ENCODE data around the gene TAS1R1.

The TAS1R1 gene

GRCh38 chr1:6574818-6575217 lies 19.7 kb downstream of the TAS1R1 start:
- no peak for DNase-seq

- DNase-seq: no peak
These were observed 22.9 kb downstream of the TAS1R1 start for GRCh38 chr1:6577831-6578525.

DNA sequence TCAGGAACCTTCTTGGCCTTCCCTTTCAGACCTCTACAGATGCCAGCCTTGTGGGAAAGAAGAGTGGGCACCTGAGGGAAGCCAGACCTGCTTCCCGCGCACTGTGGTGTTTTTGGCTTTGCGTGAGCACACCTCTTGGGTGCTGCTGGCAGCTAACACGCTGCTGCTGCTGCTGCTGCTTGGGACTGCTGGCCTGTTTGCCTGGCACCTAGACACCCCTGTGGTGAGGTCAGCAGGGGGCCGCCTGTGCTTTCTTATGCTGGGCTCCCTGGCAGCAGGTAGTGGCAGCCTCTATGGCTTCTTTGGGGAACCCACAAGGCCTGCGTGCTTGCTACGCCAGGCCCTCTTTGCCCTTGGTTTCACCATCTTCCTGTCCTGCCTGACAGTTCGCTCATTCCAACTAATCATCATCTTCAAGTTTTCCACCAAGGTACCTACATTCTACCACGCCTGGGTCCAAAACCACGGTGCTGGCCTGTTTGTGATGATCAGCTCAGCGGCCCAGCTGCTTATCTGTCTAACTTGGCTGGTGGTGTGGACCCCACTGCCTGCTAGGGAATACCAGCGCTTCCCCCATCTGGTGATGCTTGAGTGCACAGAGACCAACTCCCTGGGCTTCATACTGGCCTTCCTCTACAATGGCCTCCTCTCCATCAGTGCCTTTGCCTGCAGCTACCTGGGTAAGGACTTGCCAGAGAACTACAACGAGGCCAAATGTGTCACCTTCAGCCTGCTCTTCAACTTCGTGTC lies 23.7 kb downstream of the TAS1R1 start:
- no peak for DNase-seq

DNA sequence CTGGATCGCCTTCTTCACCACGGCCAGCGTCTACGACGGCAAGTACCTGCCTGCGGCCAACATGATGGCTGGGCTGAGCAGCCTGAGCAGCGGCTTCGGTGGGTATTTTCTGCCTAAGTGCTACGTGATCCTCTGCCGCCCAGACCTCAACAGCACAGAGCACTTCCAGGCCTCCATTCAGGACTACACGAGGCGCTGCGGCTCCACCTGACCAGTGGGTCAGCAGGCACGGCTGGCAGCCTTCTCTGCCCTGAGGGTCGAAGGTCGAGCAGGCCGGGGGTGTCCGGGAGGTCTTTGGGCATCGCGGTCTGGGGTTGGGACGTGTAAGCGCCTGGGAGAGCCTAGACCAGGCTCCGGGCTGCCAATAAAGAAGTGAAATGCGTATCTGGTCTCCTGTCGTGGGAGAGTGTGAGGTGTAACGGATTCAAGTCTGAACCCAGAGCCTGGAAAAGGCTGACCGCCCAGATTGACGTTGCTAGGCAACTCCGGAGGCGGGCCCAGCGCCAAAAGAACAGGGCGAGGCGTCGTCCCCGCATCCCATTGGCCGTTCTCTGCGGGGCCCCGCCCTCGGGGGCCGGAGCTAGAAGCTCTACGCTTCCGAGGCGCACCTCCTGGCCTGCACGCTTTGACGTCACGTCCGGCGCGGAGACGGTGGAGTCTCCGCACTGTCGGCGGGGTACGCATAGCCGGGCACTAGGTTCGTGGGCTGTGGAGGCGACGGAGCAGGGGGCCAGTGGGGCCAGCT lies 24.4 kb downstream of the TAS1R1 start, which contains the start of gene ZBTB48:
Gene ZBTB48, plus strand, starts transcription at position 621 of the 745 bp plus-strand sequence. CDS start 616 bp downstream, outside the sequence.
- DNase-seq: peak; percentile 92

- no peak for DNase-seq
These were observed 25.0 kb downstream of the TAS1R1 start for GRCh38 chr1:6580119-6580592.

DNA sequence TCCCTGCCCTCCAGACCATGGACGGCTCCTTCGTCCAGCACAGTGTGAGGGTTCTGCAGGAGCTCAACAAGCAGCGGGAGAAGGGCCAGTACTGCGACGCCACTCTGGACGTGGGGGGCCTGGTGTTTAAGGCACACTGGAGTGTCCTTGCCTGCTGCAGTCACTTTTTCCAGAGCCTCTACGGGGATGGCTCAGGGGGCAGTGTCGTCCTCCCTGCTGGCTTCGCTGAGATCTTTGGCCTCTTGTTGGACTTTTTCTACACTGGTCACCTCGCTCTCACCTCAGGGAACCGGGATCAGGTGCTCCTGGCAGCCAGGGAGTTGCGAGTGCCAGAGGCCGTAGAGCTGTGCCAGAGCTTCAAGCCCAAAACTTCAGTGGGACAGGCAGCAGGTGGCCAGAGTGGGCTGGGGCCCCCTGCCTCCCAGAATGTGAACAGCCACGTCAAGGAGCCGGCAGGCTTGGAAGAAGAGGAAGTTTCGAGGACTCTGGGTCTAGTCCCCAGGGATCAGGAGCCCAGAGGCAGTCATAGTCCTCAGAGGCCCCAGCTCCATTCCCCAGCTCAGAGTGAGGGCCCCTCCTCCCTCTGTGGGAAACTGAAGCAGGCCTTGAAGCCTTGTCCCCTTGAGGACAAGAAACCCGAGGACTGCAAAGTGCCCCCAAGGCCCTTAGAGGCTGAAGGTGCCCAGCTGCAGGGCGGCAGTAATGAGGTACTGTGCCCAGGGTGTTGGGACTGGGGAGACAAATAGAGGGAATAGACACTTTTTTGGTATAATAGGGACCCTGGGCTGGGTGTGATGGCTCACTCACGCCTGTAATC lies 25.7 kb downstream of the TAS1R1 start:
- DNase-seq: no peak

GRCh38 chr1:6581561-6582305 lies 26.6 kb downstream of the TAS1R1 start:
- no peak for DNase-seq

DNA sequence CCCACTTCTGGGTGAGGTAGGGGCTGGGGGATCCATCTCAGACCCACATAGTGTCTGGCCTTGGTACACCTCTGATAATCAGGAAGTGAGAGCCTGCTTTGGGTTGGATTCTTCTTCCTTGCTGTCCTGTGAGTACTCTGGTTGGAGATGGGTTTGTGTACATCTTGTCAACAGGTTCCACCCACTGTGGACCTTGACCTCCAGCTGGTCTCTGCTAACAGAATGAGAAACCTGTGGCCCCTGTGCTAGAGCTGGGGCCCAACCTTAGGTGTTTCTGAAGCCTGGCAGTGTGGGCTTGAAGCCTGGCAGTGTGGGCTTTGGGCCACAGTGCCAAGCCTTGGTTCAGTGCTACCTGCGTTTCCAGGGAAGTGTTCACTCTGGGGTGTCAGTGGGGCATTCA lies 27.3 kb downstream of the TAS1R1 start:
- DNase-seq: no peak

DNA sequence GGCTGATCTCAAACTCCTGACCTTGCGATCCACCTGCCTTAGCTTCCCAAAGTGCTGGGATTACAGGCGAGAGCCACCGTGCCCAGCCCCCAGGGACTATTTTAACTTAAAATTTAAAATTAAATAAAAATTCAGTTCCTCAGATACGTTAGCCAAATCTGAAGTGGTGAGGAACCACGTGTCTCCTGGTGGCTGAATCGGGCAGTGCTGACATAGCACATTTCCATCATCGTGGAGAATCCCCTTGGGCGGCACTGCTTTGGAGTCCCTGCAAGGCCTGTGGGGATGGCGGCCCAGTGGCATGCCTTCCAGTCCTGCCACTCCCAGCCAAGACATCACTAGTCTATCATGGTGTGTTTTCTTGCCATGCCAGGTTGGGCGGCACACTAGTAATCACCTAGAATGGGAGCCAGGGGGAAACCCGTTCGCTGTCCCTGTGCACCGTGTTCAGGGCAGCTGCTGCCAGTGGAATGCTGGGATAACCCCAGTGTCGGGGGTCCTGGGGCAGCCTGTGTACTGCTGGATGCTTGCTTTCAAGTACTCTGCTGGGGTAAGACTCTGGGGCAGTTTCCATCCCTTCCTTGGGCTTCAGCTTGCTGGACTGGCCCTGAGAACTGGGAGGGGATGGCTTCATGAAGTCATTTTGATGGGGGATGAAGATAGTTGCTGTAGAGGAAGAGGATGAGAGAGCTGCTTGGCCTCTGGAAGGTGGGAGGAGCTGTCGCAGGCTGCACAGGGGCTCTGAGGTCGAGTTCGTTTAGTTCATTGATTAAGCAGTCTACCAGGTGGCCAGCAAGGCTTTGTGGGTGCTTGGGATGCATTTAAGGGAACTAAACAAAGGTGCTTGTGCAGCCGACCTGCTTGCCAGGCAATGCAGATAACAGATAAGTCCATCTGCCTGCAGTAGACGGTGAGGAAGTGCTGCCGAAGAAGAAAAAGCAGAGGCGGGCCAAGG lies 29.3 kb downstream of the TAS1R1 start:
- DNase-seq: no peak

DNA sequence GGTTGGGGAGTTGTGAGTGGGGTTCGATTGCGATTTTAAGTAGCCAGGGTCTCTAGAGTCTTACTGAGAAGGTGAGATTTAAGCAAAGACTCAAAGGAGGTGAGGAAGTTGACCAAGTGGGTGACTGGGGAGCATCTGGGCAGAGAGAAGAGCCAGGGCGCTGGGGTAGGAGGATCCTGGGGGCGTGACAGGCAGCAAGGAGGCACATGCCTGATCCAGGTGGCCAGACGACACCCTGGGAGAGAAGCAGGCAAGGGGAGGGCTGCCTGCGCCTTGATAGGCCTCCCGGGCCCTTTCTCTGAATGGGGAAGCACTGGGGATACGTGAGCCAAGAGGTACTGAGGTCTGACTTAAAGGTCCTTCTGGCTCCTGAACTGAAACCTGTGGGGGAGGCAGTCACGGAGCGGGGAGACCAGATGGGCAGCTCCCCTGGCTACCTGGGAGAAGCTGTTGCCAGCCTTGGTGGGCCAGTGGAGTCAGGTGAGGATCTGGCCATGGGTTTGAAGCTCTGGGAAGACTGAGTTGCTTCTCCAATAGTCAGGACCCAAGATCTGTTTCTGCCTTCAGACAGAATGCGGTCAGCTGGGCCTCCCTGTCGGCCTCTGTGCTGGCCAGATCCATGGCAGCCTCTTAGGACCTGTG lies 30.1 kb downstream of the TAS1R1 start:
- DNase-seq: no peak

GRCh38 chr1:6585841-6586240 lies 30.7 kb downstream of the TAS1R1 start:
- DNase-seq: no peak

- no peak for DNase-seq
These were observed 31.3 kb downstream of the TAS1R1 start for GRCh38 chr1:6586404-6586816.

GRCh38 chr1:6587261-6588005 lies 32.3 kb downstream of the TAS1R1 start:
- DNase-seq: no peak

DNA sequence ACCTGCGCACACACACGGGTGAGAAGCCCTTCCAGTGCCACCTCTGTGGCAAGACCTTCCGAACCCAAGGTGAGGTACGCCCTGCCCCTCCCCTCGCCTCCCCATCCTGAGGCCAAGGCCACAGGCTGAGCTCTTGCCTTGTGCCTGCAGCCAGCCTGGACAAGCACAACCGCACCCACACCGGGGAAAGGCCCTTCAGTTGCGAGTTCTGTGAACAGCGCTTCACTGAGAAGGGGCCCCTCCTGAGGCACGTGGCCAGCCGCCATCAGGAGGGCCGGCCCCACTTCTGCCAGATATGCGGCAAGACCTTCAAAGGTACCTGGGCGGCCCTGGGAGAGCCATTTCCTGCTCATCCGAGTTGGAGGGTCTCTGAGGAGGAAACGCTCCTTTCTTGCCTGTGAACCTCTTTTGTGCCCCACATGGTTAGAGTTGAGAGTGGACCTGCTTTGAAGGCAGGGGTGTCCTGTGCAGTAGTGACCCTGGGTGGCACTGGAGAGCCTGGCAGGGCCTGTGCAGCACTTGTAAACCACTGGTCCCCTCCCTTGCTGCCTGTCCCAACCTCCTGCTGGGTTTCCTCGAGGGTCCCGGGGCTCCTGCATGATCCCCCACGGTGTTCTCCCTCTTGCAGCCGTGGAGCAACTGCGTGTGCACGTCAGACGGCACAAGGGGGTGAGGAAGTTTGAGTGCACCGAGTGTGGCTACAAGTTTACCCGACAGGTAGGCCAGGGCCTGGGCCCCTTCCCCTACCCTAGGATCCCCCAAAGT lies 33.2 kb downstream of the TAS1R1 start:
- no peak for DNase-seq

- no peak for DNase-seq
These were observed 33.9 kb downstream of the TAS1R1 start for GRCh38 chr1:6588893-6589520.

GRCh38 chr1:6590046-6590445 lies 34.9 kb downstream of the TAS1R1 start:
- DNase-seq: no peak

DNA sequence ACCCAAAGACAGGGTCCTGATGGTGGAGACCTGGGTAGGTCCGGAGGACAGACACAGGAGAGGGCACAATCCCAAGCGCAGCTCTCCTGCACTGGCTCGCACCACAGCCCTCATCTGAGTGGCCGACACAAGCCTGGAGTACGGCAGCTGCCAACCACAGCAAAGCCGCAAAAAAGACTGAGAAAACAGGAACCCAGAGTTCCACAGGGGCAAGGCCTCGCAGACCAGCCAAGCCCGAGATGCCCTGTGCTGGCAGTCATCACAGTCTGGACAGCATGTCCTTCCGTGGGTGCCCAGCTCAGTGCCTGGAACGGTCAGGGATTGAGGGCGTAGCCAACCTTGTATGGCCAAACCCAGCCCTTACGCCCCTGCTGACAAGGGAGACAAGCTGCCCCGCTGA lies 36.1 kb downstream of the TAS1R1 start:
- DNase-seq: no peak

DNA sequence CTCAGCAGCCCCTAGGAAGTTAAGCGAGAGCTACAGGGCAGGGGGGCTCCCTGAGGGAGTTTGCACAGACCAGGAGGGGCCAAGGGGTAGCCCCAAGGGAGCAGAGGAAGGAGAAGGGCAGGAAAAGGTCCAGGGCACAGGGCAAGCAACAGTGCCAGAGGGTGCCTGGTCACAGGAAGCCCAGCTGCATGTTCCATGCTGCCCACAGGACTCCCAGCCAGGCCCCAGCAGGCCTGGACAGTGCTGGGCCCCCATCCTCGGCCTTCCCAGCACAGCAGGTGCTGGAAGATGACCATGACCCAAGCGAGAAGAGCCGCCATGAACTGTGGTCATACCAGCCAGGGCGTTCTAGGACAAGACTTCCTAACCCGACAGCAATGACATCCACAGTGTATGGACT lies 36.5 kb downstream of the TAS1R1 start:
- DNase-seq: no peak
